GM12878 (cell line): Measurements from ENCODE around the gene IP6K3. TPM values are rescaled to one million over a fixed set of nuclear protein-coding genes. Genes with fewer than 3 reads are reported as not detected.

Experiments
- ATAC-seq: fragments of 200-7000 bp; cut with Tn5 transposase; 3 replicates; pipeline ENCODE4 v1.9.1; 2020; ENCODE audit warnings: mild to moderate bottlenecking, moderate library complexity
- BruUV-seq: library from RNA; stranded (reverse); fragments of 400-500 nt; replicated peaks from 2 replicates; lab custom pipeline; 2021; lab: Mats Ljungman, UMichigan
- CTCF ChIA-PET: fragments of 300-600 bp; sonication (Branson Sonifier 250); formaldehyde crosslinking; extraction: SDS; loops from one replicate; lab custom pipeline; 2021; ENCODE audit warnings: inconsistent platforms; lab: Yijun Ruan, JAX
- POLR2A ChIA-PET: fragments of 350-600 bp; formaldehyde crosslinking; extraction: SDS; loops from one replicate; lab custom pipeline; 2021; ENCODE audit warnings: inconsistent platforms; lab: Charles Lee
- RAD21 ChIA-PET: fragments of 300-600 bp; sonication (Branson Sonifier 250); formaldehyde crosslinking; loops from one replicate; lab custom pipeline; 2023; ENCODE audit warnings: antibody characterized with exemption; ENCODE audit not compliant: unreplicated experiment; lab: Charles Lee
- SMC1A ChIA-PET: fragments of 300-600 bp; sonication (Branson Sonifier 250); formaldehyde crosslinking; loops from one replicate; lab custom pipeline; 2023; ENCODE audit not compliant: unreplicated experiment, uncharacterized antibody; lab: Charles Lee
- DNase-seq: peaks from one replicate; pipeline ENCODE4 v3.0.0-alpha.2; 2011; ENCODE audit warnings: low read depth, low spot score
- FAIRE-seq: peaks from 3 replicates; lab custom pipeline; 2011; peaks lifted over from hg19 to GRCh38; lab: Jason Lieb, UNC
- H2AFZ ChIP-seq: 2 replicates; pipeline ENCODE4 v1.6.0; 2011; ENCODE audit warnings: low read depth, low read length, control low read depth; ENCODE audit not compliant: control insufficient read depth
- H3K27ac ChIP-seq: 2 replicates; pipeline ENCODE4 v1.5.1; 2011; ENCODE audit warnings: control low read depth; ENCODE audit not compliant: control insufficient read depth, insufficient read depth
- H3K27me3 ChIP-seq, 2 experiments: replicated peaks in 1 of 2; 2 replicates each; pipeline versions ENCODE4 v1.6.0 to v1.6.1; 2011; ENCODE audit warnings: low read length in 1 of 2; ENCODE audit not compliant: control insufficient read depth in 2 of 2, insufficient read depth in 2 of 2
- H3K36me3 ChIP-seq, 2 experiments: 2 replicates each; pipeline ENCODE4 v1.5.1; 2011; ENCODE audit warnings: low read length in 1 of 2; ENCODE audit not compliant: control insufficient read depth in 2 of 2, insufficient read depth in 2 of 2
- H3K4me1 ChIP-seq: 2 replicates; pipeline ENCODE4 v1.6.1; 2011; ENCODE audit warnings: mild to moderate bottlenecking, low read length, moderate library complexity, mixed read lengths; ENCODE audit not compliant: control insufficient read depth, insufficient read depth
- H3K4me2 ChIP-seq: 2 replicates; pipeline ENCODE4 v1.6.0; 2011; ENCODE audit warnings: control low read depth; ENCODE audit not compliant: control insufficient read depth, insufficient read depth
- H3K4me3 ChIP-seq: fragments of 200-600 bp; sonication (generic); 2 replicates; pipeline ENCODE4 v1.5.1; 2016
- H3K79me2 ChIP-seq: 2 replicates; pipeline ENCODE4 v1.6.0; 2011; ENCODE audit warnings: low read length; ENCODE audit not compliant: control insufficient read depth, insufficient read depth
- H3K9ac ChIP-seq: 2 replicates; pipeline ENCODE4 v1.8.0; 2011; ENCODE audit warnings: low read length, control low read depth, mixed read lengths; ENCODE audit not compliant: control insufficient read depth, insufficient read depth
- H3K9me3 ChIP-seq: replicated peaks from 3 replicates; pipeline ENCODE4 v1.5.1; 2011; ENCODE audit warnings: mild to moderate bottlenecking, low read length; ENCODE audit not compliant: control insufficient read depth, insufficient read depth
- H4K20me1 ChIP-seq: 2 replicates; pipeline ENCODE4 v1.6.0; 2011; ENCODE audit not compliant: control insufficient read depth, insufficient read depth
- BCL11A ChIP-seq: IDR thresholded peaks from 2 replicates; pipeline ENCODE4 v1.6.1; 2011; ENCODE audit warnings: low read depth, low read length
- EP300 ChIP-seq, 2 experiments: fragments of 150-350 bp in 1 of 2; IDR thresholded peaks; 2 replicates each; pipeline ENCODE4 v1.6.1; 2011 to 2012; ENCODE audit warnings: low read depth in 2 of 2, low read length in 2 of 2, borderline replicate concordance in 1 of 2, improper control_type of control experiment in 1 of 2, inconsistent platforms in 1 of 2; ENCODE audit not compliant: control insufficient read depth in 1 of 2
- ETV6 ChIP-seq, 2 experiments: fragments of 450-650 bp in 1 of 2; IDR thresholded peaks in 1 of 2; conservative IDR thresholded peaks in 1 of 2; 2 replicates each; pipeline ENCODE4 v1.6.1; 2014; ENCODE audit warnings: antibody characterized with exemption in 1 of 2, borderline replicate concordance in 1 of 2, low read depth in 1 of 2, mild to moderate bottlenecking in 1 of 2, moderate library complexity in 1 of 2
- IRF4 ChIP-seq: IDR thresholded peaks from 2 replicates; pipeline ENCODE4 v1.6.1; 2011; ENCODE audit warnings: low read depth, low read length
- JUNB ChIP-seq: IDR thresholded peaks from 2 replicates; pipeline ENCODE4 v1.6.1; 2016; ENCODE audit warnings: antibody characterized with exemption, mild to moderate bottlenecking
- MTA3 ChIP-seq: IDR thresholded peaks from 2 replicates; pipeline ENCODE4 v1.6.1; 2012; ENCODE audit warnings: low read length, inconsistent platforms, borderline replicate concordance
- NBN ChIP-seq: fragments of 450-650 bp; IDR thresholded peaks from 2 replicates; pipeline ENCODE4 v1.6.1; 2016
- NFYB ChIP-seq: IDR thresholded peaks from 2 replicates; pipeline ENCODE4 v1.6.1; 2011; ENCODE audit warnings: low read depth, mild to moderate bottlenecking, low read length, improper control_type of control experiment, moderate library complexity; ENCODE audit not compliant: insufficient read depth
- PKNOX1 ChIP-seq: fragments of 450-650 bp; IDR thresholded peaks from 2 replicates; pipeline ENCODE4 v1.6.1; 2016; ENCODE audit warnings: mild to moderate bottlenecking
- POLR2A ChIP-seq: IDR thresholded peaks from 2 replicates; pipeline ENCODE4 v1.6.1; 2011; ENCODE audit warnings: low read depth, mild to moderate bottlenecking, low read length
- POU2F2 ChIP-seq: IDR thresholded peaks from 3 replicates; pipeline ENCODE4 v1.6.1; 2011; ENCODE audit warnings: low read depth, mild to moderate bottlenecking, low read length, borderline replicate concordance
- RCOR1 ChIP-seq: conservative IDR thresholded peaks from 2 replicates; pipeline ENCODE4 v1.6.1; 2012; ENCODE audit warnings: low read depth, low read length, improper control_type of control experiment
- SRF ChIP-seq, 2 experiments: IDR thresholded peaks; 2 replicates each; pipeline ENCODE4 v1.6.1; 2011; ENCODE audit warnings: low read depth in 2 of 2, low read length in 2 of 2, mild to moderate bottlenecking in 1 of 2, moderate library complexity in 1 of 2
- ZNF217 ChIP-seq: fragments of 450-650 bp; IDR thresholded peaks from 2 replicates; pipeline ENCODE4 v1.6.1; 2017; ENCODE audit warnings: antibody characterized with exemption, mild to moderate bottlenecking
- ZNF384 ChIP-seq: IDR thresholded peaks from 2 replicates; pipeline ENCODE4 v1.6.1; 2012; ENCODE audit warnings: low read depth, mild to moderate bottlenecking, low read length, improper control_type of control experiment, borderline replicate concordance
- WGBS: methylation state at CpG from one replicate; pipeline ENCODE4 v1.1.6; 2016; ENCODE audit warnings: low lambda C conversion rate; ENCODE audit not compliant: insufficient replicate concordance, insufficient coverage; ENCODE audit errors: missing lambda C conversion rate; 5-methylcytosine and 5-hydroxymethylcytosine counted together
- in situ Hi-C: fragments of 300-500 bp; cut with MboI; formaldehyde crosslinking; loops from 9 replicates; pipeline ENCODE4 v1.14.3; 2018; ENCODE audit warnings: mixed read lengths
- intact Hi-C: fragments of 100-400 bp; cut with micrococcal nuclease; formaldehyde crosslinking; loops from one replicate; pipeline ENCODE4 v1.14.2; 2022; ENCODE audit not compliant: unreplicated experiment
- polyA plus RNA-seq, 11 experiments: library from polyadenylated mRNA; depleted of rRNA in 4 of 11; unstranded in 6 of 11; stranded (reverse) in 5 of 11; fragments of >200 nt; fragmentation: Nextera tagmentation in 4 of 11; fragmentation: Illumina TruSeq in 1 of 11; extraction: Ambion mirVana in 4 of 11; extraction: Trizol in 1 of 11; gene quantifications; 1 replicate in 1 of 11; 2 replicates in 10 of 11; pipeline versions ENCODE4 v1.2.1 to v1.2.3, GENCODE V29; 2011 to 2016; ENCODE audit warnings: inconsistent platforms in 2 of 11, missing spikeins in 2 of 11, low read depth in 1 of 11
- total RNA-seq, 4 experiments: library from RNA; depleted of rRNA in 3 of 4; stranded (reverse); fragments of >200 nt in 3 of 4; fragmentation: Illumina TruSeq in 1 of 4; extraction: Trizol in 1 of 4; gene quantifications; 2 replicates each; pipeline versions ENCODE4 v1.2.1 to v1.2.3, GENCODE V29; 2013 to 2021
- TF ChIP-seq, protein P1 (sequence below): fragments of 450-650 bp; IDR thresholded peaks from 2 replicates; pipeline ENCODE4 v1.6.1; 2017; ENCODE audit warnings: mild to moderate bottlenecking, moderate library complexity

The IP6K3 gene
- total and polyA plus RNA-seq, 10 of the 15 experiments (the other 5 are each of a cell fraction or from before 2014, with no cell fraction given), result 0.02 to 0.15 (median 0.09) TPM; not detected in 7

DNA sequence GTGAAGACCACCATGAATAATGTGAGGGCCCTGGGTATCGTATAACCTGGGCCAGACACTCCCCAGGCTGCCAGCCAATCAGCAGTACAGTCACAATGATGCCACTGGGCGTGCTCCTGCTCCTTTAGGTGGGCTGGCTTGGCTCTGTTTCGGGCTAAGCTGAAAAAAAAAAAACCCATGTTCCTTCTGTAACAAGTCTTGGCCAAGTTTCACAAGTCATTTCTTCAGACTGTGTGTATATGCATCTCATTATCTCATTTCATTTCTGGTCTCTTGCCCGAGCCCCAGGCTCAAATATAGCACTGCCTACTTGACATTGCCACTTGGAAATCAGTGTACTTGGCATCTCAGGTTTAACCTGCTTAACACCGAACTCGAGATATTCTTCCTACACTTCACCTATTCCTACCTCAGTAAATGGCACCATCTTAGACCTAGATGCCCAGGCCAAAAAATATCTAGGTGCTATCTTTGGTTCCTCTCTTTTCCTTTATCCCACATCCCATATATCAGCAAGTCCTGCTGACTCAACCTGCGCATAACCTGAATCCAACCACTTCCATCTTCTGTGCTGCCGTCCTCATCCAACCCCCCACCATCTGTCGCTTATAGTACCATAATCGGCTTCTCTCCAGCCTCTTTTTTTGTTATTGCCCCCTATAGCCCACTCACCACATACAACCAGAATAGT, 37.0 kb downstream of the IP6K3 start:
- in situ Hi-C loops (no loop called here), intact Hi-C loops (no loop called here)
- ChIA-PET CTCF (interaction anchor here (0.9 to 2.4 kb wide), 9 partner anchors 9 to 319 kb away, joined by 3 to 46 read pairs (median 5); partner anchors contain the start of gene IP6K3), RAD21 (interaction anchor here (1.0 to 1.1 kb wide), 2 partner anchors 35 to 131 kb away, joined by 3 to 5 read pairs; no protein-coding TSS in a partner anchor), POLR2A (no interaction called here), SMC1A (interaction anchor here (1.2 to 4.7 kb wide), 6 partner anchors 8 to 131 kb away, joined by 3 to 27 read pairs (median 5); no protein-coding TSS in a partner anchor)
- H3K4me3 ChIP-seq, result peak overlapping the region; percentile 83
- FAIRE-seq (no peak), ATAC-seq (no peak), DNase-seq (no peak)
- peak overlapping the region; percentile 94 for H3K4me2 ChIP-seq
- 96% methylated on average over 10 of the region's 10 CpGs for WGBS
- BruUV-seq, result no TSS peak
- H3K9me3 ChIP-seq, result no peaks in the 10 kb centered on the region
- no peaks in the 10 kb centered on the region for H4K20me1 ChIP-seq
- H3K4me1 ChIP-seq, result peaks cover 28% of the 10 kb centered on the region
- no peak overlapping the region for H3K9ac ChIP-seq
- H3K36me3 ChIP-seq, result no peaks in the 10 kb centered on the region; a peak in 2 of 4 replicates
- H2AFZ ChIP-seq, result no peak overlapping the region
- H3K27me3 ChIP-seq, result no peaks in the 10 kb centered on the region
- TF ChIP-seq ZNF384 (no peak), IRF4 (no peak), NFYB (no peak), BCL11A (no peak), RCOR1 (no peak), JUNB (no peak), SRF (IDR thresholded peaks at IDR 0.05; ENCODE audit: low read depth in 2 of 2, low read length in 2 of 2) (no peak), NBN (no peak), POLR2A (no peak), POU2F2 (no peak), ZNF217 (no peak), ETV6 (conservative IDR thresholded peaks at IDR 0.05 in 1 of 2, IDR thresholded peaks at IDR 0.05 in 1 of 2; ENCODE audit: borderline replicate concordance in 1 of 2, low read depth in 1 of 2) (no peak), MTA3 (no peak), PKNOX1 (no peak), EP300 (IDR thresholded peaks at IDR 0.05; ENCODE audit: borderline replicate concordance in 1 of 2, control insufficient read depth in 1 of 2, low read depth in 2 of 2, low read length in 2 of 2) (no peak)
- TF ChIP-seq, protein P1, sequence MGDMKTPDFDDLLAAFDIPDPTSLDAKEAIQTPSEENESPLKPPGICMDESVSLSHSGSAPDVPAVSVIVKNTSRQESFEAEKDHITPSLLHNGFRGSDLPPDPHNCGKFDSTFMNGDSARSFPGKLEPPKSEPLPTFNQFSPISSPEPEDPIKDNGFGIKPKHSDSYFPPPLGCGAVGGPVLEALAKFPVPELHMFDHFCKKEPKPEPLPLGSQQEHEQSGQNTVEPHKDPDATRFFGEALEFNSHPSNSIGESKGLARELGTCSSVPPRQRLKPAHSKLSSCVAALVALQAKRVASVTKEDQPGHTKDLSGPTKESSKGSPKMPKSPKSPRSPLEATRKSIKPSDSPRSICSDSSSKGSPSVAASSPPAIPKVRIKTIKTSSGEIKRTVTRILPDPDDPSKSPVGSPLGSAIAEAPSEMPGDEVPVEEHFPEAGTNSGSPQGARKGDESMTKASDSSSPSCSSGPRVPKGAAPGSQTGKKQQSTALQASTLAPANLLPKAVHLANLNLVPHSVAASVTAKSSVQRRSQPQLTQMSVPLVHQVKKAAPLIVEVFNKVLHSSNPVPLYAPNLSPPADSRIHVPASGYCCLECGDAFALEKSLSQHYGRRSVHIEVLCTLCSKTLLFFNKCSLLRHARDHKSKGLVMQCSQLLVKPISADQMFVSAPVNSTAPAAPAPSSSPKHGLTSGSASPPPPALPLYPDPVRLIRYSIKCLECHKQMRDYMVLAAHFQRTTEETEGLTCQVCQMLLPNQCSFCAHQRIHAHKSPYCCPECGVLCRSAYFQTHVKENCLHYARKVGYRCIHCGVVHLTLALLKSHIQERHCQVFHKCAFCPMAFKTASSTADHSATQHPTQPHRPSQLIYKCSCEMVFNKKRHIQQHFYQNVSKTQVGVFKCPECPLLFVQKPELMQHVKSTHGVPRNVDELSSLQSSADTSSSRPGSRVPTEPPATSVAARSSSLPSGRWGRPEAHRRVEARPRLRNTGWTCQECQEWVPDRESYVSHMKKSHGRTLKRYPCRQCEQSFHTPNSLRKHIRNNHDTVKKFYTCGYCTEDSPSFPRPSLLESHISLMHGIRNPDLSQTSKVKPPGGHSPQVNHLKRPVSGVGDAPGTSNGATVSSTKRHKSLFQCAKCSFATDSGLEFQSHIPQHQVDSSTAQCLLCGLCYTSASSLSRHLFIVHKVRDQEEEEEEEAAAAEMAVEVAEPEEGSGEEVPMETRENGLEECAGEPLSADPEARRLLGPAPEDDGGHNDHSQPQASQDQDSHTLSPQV, result no peak
- H3K79me2 ChIP-seq, result peaks cover 10% of the 10 kb centered on the region
- H3K27ac ChIP-seq, result no peak overlapping the region
